Measurements from ENCODE around the gene STRN4. TPM values are rescaled to one million over a fixed set of nuclear protein-coding genes. Genes with fewer than 3 reads are reported as not detected.
A peak's percentile ranks its signal among the peaks of the same experiment; 100 is the strongest.
"Not testable (repeated sequence)": the region's sequence is repeated elsewhere in the genome, so short reads cannot be mapped to it uniquely, and the experiment has no call there.

Gene STRN4
- total RNA-seq, 2 donors from 2014 or later: 51.4 to 55.5 TPM

DNA sequence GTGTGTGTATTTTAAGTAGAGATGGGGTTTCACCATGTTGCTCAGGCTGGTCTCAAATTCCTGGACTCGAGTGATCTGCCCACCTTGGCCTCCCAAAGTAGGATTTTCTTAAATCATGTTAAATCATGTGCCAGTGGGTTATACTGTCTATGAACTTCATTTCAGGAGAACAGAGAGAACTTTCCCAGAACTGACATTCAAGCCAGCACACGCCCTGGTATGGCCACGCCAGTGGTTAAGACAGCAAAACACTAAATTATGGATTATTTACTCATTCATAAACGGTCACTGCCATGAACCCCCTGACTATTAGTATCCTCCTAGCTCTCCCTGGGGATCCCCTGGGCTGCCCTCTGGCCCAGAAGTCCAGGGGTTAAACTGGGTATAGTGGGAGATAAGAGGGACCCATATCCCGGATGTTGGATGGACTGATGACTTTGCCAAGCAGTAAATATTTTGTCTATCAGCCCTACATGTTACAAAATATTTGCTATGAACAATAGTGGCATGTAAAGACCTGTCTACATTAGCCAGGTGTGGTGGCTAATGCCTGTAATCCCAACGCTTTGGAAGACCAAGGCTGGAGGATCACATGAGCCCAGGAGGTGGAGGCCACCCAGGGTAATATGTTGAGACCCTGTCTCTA lies 16.1 kb upstream of the STRN4 start:
- WGBS, 2 donors: 61 to 63% methylated on average over 6 of the region's 6 CpGs
- Histone ChIP-seq H3K9me3 (no peaks in the 10 kb centered on the region), H3K27ac (peak overlapping the region in 1 of 4 donors; percentile 5), H3K27me3 (no peaks in the 10 kb centered on the region), H3K4me1 (peaks cover 25% of the 10 kb centered on the region), H3K4me3 (no peak overlapping the region), H3K36me3 (replicated peaks in 1 of 2; ENCODE audit: insufficient read depth in 1 of 2, low read depth in 2 of 2) (no peaks in the 10 kb centered on the region)
- intact Hi-C loops (cut with DNase I): no loop called here
- ATAC-seq (no peak), DNase-seq (no peak)
- TF ChIP-seq POLR2A (IDR thresholded peaks at IDR 0.05): no peak
- TF ChIP-seq, protein P1, sequence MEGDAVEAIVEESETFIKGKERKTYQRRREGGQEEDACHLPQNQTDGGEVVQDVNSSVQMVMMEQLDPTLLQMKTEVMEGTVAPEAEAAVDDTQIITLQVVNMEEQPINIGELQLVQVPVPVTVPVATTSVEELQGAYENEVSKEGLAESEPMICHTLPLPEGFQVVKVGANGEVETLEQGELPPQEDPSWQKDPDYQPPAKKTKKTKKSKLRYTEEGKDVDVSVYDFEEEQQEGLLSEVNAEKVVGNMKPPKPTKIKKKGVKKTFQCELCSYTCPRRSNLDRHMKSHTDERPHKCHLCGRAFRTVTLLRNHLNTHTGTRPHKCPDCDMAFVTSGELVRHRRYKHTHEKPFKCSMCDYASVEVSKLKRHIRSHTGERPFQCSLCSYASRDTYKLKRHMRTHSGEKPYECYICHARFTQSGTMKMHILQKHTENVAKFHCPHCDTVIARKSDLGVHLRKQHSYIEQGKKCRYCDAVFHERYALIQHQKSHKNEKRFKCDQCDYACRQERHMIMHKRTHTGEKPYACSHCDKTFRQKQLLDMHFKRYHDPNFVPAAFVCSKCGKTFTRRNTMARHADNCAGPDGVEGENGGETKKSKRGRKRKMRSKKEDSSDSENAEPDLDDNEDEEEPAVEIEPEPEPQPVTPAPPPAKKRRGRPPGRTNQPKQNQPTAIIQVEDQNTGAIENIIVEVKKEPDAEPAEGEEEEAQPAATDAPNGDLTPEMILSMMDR (IDR thresholded peaks at IDR 0.05): no peak

DNA sequence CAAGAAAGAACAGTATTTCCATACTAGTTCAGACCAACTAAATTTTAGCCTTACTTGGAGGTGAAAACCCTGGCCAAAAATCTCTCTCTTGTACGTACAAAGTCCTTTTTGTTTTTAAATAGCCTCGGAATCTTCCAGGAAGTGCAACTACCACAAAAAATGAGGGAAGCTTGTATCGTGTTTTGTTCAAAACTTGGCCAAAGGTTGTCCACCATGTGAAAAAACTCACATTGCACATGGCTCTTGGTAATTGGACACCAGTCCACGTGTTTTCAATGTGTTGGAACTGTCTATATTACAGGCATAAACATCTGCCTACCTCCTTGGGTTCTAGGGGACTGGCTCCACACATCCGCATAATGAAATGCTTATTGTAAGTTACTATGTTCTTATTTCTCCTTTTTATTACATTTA lies 15.2 kb upstream of the STRN4 start:
- DNase-seq: no peak

DNA sequence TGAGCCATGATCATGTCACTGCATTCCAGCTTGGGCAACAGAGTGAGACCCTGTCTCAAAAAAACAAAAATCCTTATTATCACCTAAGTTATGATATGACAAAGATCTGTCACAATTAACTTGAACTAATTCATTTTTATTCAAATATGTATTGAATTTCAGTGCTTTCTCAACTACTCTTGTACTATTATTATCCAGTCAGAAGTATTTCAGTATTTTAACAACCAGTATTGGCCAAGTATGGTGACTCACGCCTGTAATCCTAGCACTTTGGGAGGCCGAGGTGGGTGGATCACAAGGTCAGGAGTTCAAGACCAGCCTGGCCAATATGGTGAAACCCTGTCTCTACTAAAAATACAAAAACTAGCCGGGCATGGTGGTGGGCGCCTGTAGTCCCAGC lies 14.6 kb upstream of the STRN4 start:
- intact Hi-C loops (cut with DNase I); H3K27me3 ChIP-seq; H3K9me3 ChIP-seq; ATAC-seq; H3K4me3 ChIP-seq; H3K36me3 ChIP-seq (replicated peaks in 1 of 2; ENCODE audit: insufficient read depth in 1 of 2, low read depth in 2 of 2); DNase-seq: not testable (repeated sequence)
- 77 to 81% methylated on average over 3 to 4 of the region's 4 CpGs for WGBS, 2 donors
- Histone ChIP-seq H3K4me1 (peaks cover 26% of the 10 kb centered on the region), H3K27ac (peak overlapping the region in 3 of 4 donors; percentile 21 to 62 (median 24))

More for the DNA sequence above, 15.2 kb upstream of the STRN4 start:
- WGBS, 2 donors: 45 to 51% methylated on average over 5 of the region's 5 CpGs
- ATAC-seq: no peak
- H3K4me1 ChIP-seq: peaks cover 26% of the 10 kb centered on the region
- no peak overlapping the region for H3K4me3 ChIP-seq
- no peaks in the 10 kb centered on the region for H3K36me3 ChIP-seq (replicated peaks in 1 of 2; ENCODE audit: insufficient read depth in 1 of 2, low read depth in 2 of 2)
- no peaks in the 10 kb centered on the region for H3K9me3 ChIP-seq
- TF ChIP-seq, protein P1 (IDR thresholded peaks at IDR 0.05): no peak
- no peak for TF ChIP-seq POLR2A (IDR thresholded peaks at IDR 0.05)
- H3K27me3 ChIP-seq: no peaks in the 10 kb centered on the region
- peak overlapping the region in 3 of 4 donors; percentile 21 to 62 (median 24) for H3K27ac ChIP-seq
- intact Hi-C loops (cut with DNase I): no loop called here

DNA sequence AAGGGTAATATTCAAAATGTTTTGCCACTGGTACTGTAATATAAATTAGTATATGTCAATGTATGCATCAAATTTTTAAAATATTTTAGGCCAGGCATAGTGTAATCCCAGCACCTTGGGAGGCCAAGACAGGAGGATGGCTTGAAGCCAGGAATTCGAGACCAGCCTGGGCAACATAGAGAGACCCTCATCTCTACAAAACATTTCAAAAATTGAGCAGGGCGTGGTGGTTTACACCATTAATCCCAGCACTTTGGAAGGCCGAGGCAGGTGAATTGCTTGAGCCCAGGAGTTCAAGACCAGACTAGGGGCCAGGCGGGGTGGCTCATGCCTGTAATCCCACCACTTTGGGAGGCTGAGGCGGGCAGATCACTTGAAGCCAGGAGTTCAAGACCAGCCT lies 14.1 kb upstream of the STRN4 start:
- no peaks in the 10 kb centered on the region for H3K27me3 ChIP-seq
- ATAC-seq (no peak), DNase-seq (no peak)
- no peak for TF ChIP-seq POLR2A (IDR thresholded peaks at IDR 0.05)
- TF ChIP-seq, protein P1 (IDR thresholded peaks at IDR 0.05): no peak
- no peak overlapping the region for H3K4me3 ChIP-seq
- H3K9me3 ChIP-seq: no peaks in the 10 kb centered on the region
- peaks cover 26% of the 10 kb centered on the region for H3K4me1 ChIP-seq
- intact Hi-C loops (cut with DNase I): no loop called here
- WGBS, 2 donors: 85 to 88% methylated on average over 4 to 5 of the region's 5 CpGs
- no peaks in the 10 kb centered on the region for H3K36me3 ChIP-seq (replicated peaks in 1 of 2; ENCODE audit: insufficient read depth in 1 of 2, low read depth in 2 of 2)
- H3K27ac ChIP-seq: peak overlapping the region in 1 of 4 donors; percentile 24

DNA sequence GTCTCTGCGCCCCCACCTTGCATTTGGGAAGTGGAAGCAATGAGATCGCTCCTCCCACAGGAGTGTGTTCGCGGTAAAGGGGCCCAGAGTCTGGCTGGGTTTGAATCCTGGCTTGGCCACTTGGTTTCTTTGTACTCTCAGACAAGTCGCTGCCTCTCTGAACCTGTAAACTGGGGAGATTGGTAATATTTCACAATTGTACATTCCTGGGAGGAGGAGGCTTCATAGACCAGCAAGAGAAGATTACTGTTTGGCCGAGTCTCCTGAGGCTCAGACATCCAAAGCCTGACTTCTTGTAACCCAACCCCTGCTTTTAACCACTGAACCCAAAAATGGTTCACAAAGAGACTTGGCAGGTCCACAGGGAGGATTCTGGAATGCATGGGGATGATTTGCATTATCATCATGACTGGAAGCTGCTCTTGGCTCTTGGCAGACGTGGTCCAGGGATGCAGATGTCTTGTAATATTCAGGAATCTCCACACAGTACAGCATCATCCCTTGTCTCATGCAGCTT lies 13.6 kb upstream of the STRN4 start:
- TF ChIP-seq, protein P1 (IDR thresholded peaks at IDR 0.05): no peak
- no peak for TF ChIP-seq POLR2A (IDR thresholded peaks at IDR 0.05)
- DNase-seq (peak in 2 of 4 donors; percentile 25 to 54), ATAC-seq (peak; percentile 21)
- Histone ChIP-seq H3K36me3 (replicated peaks in 1 of 2; ENCODE audit: insufficient read depth in 1 of 2, low read depth in 2 of 2) (no peaks in the 10 kb centered on the region), H3K27me3 (no peaks in the 10 kb centered on the region), H3K27ac (no peak overlapping the region), H3K4me1 (peaks cover 22% of the 10 kb centered on the region), H3K4me3 (no peak overlapping the region), H3K9me3 (no peaks in the 10 kb centered on the region)
- WGBS, 2 donors: 73 to 88% methylated on average over 6 to 7 of the region's 7 CpGs
- intact Hi-C loops (cut with DNase I): loop anchor here (5.0 to 10.0 kb wide), 2 partner anchors 82 to 235 kb away; no protein-coding TSS in a partner anchor
